GM12878 (cell line): ENCODE data around the gene PADI3. TPM values are rescaled to one million over a fixed set of nuclear protein-coding genes. Genes with fewer than 3 reads are reported as not detected.

ENCODE experiments used
- ATAC-seq: fragments of 200-7000 bp; cut with Tn5 transposase; 3 replicates; pipeline ENCODE4 v1.9.1; 2020; ENCODE audit warnings: mild to moderate bottlenecking, moderate library complexity
- BruUV-seq: library from RNA; stranded (reverse); fragments of 400-500 nt; replicated peaks from 2 replicates; lab custom pipeline; 2021; lab: Mats Ljungman, UMichigan
- CTCF ChIA-PET: fragments of 300-600 bp; sonication (Branson Sonifier 250); formaldehyde crosslinking; extraction: SDS; loops from one replicate; lab custom pipeline; 2021; ENCODE audit warnings: inconsistent platforms; lab: Yijun Ruan, JAX
- POLR2A ChIA-PET: fragments of 350-600 bp; formaldehyde crosslinking; extraction: SDS; loops from one replicate; lab custom pipeline; 2021; ENCODE audit warnings: inconsistent platforms; lab: Charles Lee
- RAD21 ChIA-PET: fragments of 300-600 bp; sonication (Branson Sonifier 250); formaldehyde crosslinking; loops from one replicate; lab custom pipeline; 2023; ENCODE audit warnings: antibody characterized with exemption; ENCODE audit not compliant: unreplicated experiment; lab: Charles Lee
- SMC1A ChIA-PET: fragments of 300-600 bp; sonication (Branson Sonifier 250); formaldehyde crosslinking; loops from one replicate; lab custom pipeline; 2023; ENCODE audit not compliant: unreplicated experiment, uncharacterized antibody; lab: Charles Lee
- DNase-seq: peaks from one replicate; pipeline ENCODE4 v3.0.0-alpha.2; 2011; ENCODE audit warnings: low read depth, low spot score
- FAIRE-seq: peaks from 3 replicates; lab custom pipeline; 2011; peaks lifted over from hg19 to GRCh38; lab: Jason Lieb, UNC
- H2AFZ ChIP-seq: 2 replicates; pipeline ENCODE4 v1.6.0; 2011; ENCODE audit warnings: low read depth, low read length, control low read depth; ENCODE audit not compliant: control insufficient read depth
- H3K27ac ChIP-seq: 2 replicates; pipeline ENCODE4 v1.5.1; 2011; ENCODE audit warnings: control low read depth; ENCODE audit not compliant: control insufficient read depth, insufficient read depth
- H3K27me3 ChIP-seq, 2 experiments: replicated peaks in 1 of 2; 2 replicates each; pipeline versions ENCODE4 v1.6.0 to v1.6.1; 2011; ENCODE audit warnings: low read length in 1 of 2; ENCODE audit not compliant: control insufficient read depth in 2 of 2, insufficient read depth in 2 of 2
- H3K36me3 ChIP-seq, 2 experiments: 2 replicates each; pipeline ENCODE4 v1.5.1; 2011; ENCODE audit warnings: low read length in 1 of 2; ENCODE audit not compliant: control insufficient read depth in 2 of 2, insufficient read depth in 2 of 2
- H3K4me1 ChIP-seq: 2 replicates; pipeline ENCODE4 v1.6.1; 2011; ENCODE audit warnings: mild to moderate bottlenecking, low read length, moderate library complexity, mixed read lengths; ENCODE audit not compliant: control insufficient read depth, insufficient read depth
- H3K4me2 ChIP-seq: 2 replicates; pipeline ENCODE4 v1.6.0; 2011; ENCODE audit warnings: control low read depth; ENCODE audit not compliant: control insufficient read depth, insufficient read depth
- H3K4me3 ChIP-seq: fragments of 200-600 bp; sonication (generic); 2 replicates; pipeline ENCODE4 v1.5.1; 2016
- H3K79me2 ChIP-seq: 2 replicates; pipeline ENCODE4 v1.6.0; 2011; ENCODE audit warnings: low read length; ENCODE audit not compliant: control insufficient read depth, insufficient read depth
- H3K9ac ChIP-seq: 2 replicates; pipeline ENCODE4 v1.8.0; 2011; ENCODE audit warnings: low read length, control low read depth, mixed read lengths; ENCODE audit not compliant: control insufficient read depth, insufficient read depth
- H3K9me3 ChIP-seq: replicated peaks from 3 replicates; pipeline ENCODE4 v1.5.1; 2011; ENCODE audit warnings: mild to moderate bottlenecking, low read length; ENCODE audit not compliant: control insufficient read depth, insufficient read depth
- H4K20me1 ChIP-seq: 2 replicates; pipeline ENCODE4 v1.6.0; 2011; ENCODE audit not compliant: control insufficient read depth, insufficient read depth
- EP300 ChIP-seq, 2 experiments: fragments of 150-350 bp in 1 of 2; IDR thresholded peaks; 2 replicates each; pipeline ENCODE4 v1.6.1; 2011 to 2012; ENCODE audit warnings: low read depth in 2 of 2, low read length in 2 of 2, borderline replicate concordance in 1 of 2, improper control_type of control experiment in 1 of 2, inconsistent platforms in 1 of 2; ENCODE audit not compliant: control insufficient read depth in 1 of 2
- EZH2 ChIP-seq: IDR thresholded peaks from 2 replicates; pipeline ENCODE4 v1.6.1; 2012; ENCODE audit warnings: low read depth, mild to moderate bottlenecking, control low read depth, inconsistent platforms, low read length, borderline replicate concordance; ENCODE audit not compliant: control insufficient read depth
- JUNB ChIP-seq: IDR thresholded peaks from 2 replicates; pipeline ENCODE4 v1.6.1; 2016; ENCODE audit warnings: antibody characterized with exemption, mild to moderate bottlenecking
- MEF2B ChIP-seq: fragments of 450-650 bp; IDR thresholded peaks from 2 replicates; pipeline ENCODE4 v1.6.1; 2018; ENCODE audit warnings: mild to moderate bottlenecking, moderate library complexity; ENCODE audit not compliant: partially characterized antibody, poor library complexity, severe bottlenecking
- RFX5 ChIP-seq: IDR thresholded peaks from 2 replicates; pipeline ENCODE4 v1.6.1; 2011; ENCODE audit warnings: low read depth, low read length, improper control_type of control experiment
- RUNX3 ChIP-seq: IDR thresholded peaks from 2 replicates; pipeline ENCODE4 v1.6.1; 2012; ENCODE audit warnings: low read length, inconsistent platforms
- SMC3 ChIP-seq: IDR thresholded peaks from 2 replicates; pipeline ENCODE4 v1.6.1; 2011; ENCODE audit warnings: low read length, improper control_type of control experiment, borderline replicate concordance
- SP1 ChIP-seq: IDR thresholded peaks from one replicate; pipeline ENCODE4 v1.6.1; 2011; ENCODE audit warnings: low read depth, low read length
- TCF7 ChIP-seq: IDR thresholded peaks from 2 replicates; pipeline ENCODE4 v1.6.1; 2014; ENCODE audit warnings: antibody characterized with exemption, borderline replicate concordance
- ZBTB11 ChIP-seq: fragments of 450-650 bp; formaldehyde crosslinking; IDR thresholded peaks from 2 replicates; pipeline ENCODE4 v1.5.0; 2022; ENCODE audit warnings: mild to moderate bottlenecking, missing genetic modification characterization
- WGBS: methylation state at CpG from one replicate; pipeline ENCODE4 v1.1.6; 2016; ENCODE audit warnings: low lambda C conversion rate; ENCODE audit not compliant: insufficient replicate concordance, insufficient coverage; ENCODE audit errors: missing lambda C conversion rate; 5-methylcytosine and 5-hydroxymethylcytosine counted together
- in situ Hi-C: fragments of 300-500 bp; cut with MboI; formaldehyde crosslinking; loops from 9 replicates; pipeline ENCODE4 v1.14.3; 2018; ENCODE audit warnings: mixed read lengths
- intact Hi-C: fragments of 100-400 bp; cut with micrococcal nuclease; formaldehyde crosslinking; loops from one replicate; pipeline ENCODE4 v1.14.2; 2022; ENCODE audit not compliant: unreplicated experiment
- polyA plus RNA-seq, 11 experiments: library from polyadenylated mRNA; depleted of rRNA in 4 of 11; unstranded in 6 of 11; stranded (reverse) in 5 of 11; fragments of >200 nt; fragmentation: Nextera tagmentation in 4 of 11; fragmentation: Illumina TruSeq in 1 of 11; extraction: Ambion mirVana in 4 of 11; extraction: Trizol in 1 of 11; gene quantifications; 1 replicate in 1 of 11; 2 replicates in 10 of 11; pipeline versions ENCODE4 v1.2.1 to v1.2.3, GENCODE V29; 2011 to 2016; ENCODE audit warnings: inconsistent platforms in 2 of 11, missing spikeins in 2 of 11, low read depth in 1 of 11
- total RNA-seq, 4 experiments: library from RNA; depleted of rRNA in 3 of 4; stranded (reverse); fragments of >200 nt in 3 of 4; fragmentation: Illumina TruSeq in 1 of 4; extraction: Trizol in 1 of 4; gene quantifications; 2 replicates each; pipeline versions ENCODE4 v1.2.1 to v1.2.3, GENCODE V29; 2013 to 2021

PADI3 gene
- total and polyA plus RNA-seq, 10 of the 15 experiments (the other 5 are each of a cell fraction or from before 2014, with no cell fraction given): 0.01 TPM; not detected in 9

GRCh38 chr1:17273096-17273495, 24.2 kb downstream of the PADI3 start:
- in situ Hi-C loops: no loop called here
- RAD21 ChIA-PET: interaction anchor here (0.7 to 1.6 kb wide), 4 partner anchors 131 to 215 kb away, joined by 3 read pairs; no protein-coding TSS in a partner anchor
- ATAC-seq: no peak

GRCh38 chr1:17274186-17275170, 25.6 kb downstream of the PADI3 start:
- ATAC-seq: peak; percentile 89
- BruUV-seq: no TSS peak
- H3K4me1 ChIP-seq: peaks cover 10% of the 10 kb centered on the region
- H2AFZ ChIP-seq: peak overlapping the region; percentile 14; the same call in 1 of the 2 replicates
- H3K27ac ChIP-seq: peak overlapping the region; percentile 32; the same call in 1 of the 2 replicates
- H3K4me3 ChIP-seq: peak overlapping the region; percentile 32; the same call in 1 of the 2 replicates
- intact Hi-C loops: loop anchor here (10.0 kb wide), 1 partner anchor 220 kb away; the partner anchor contains the start of gene SDHB
- H3K79me2 ChIP-seq: no peaks in the 10 kb centered on the region
- no peaks in the 10 kb centered on the region for H3K27me3 ChIP-seq
- H3K4me2 ChIP-seq: peak overlapping the region; percentile 58
- peak; percentile 87 for FAIRE-seq
- no peak overlapping the region for H3K9ac ChIP-seq
- DNase-seq: peak; percentile 11
- no peaks in the 10 kb centered on the region for H3K9me3 ChIP-seq
- WGBS: 27% methylated on average over 15 of the region's 15 CpGs
- in situ Hi-C loops: no loop called here
- CTCF ChIA-PET: interaction anchor here (0.7 to 3.1 kb wide), 17 partner anchors 11 to 216 kb away, joined by 3 to 13 read pairs (median 4); no protein-coding TSS in a partner anchor
- RAD21 ChIA-PET: interaction anchor here (0.9 to 1.9 kb wide), 4 partner anchors 37 to 216 kb away, joined by 3 to 6 read pairs (median 4); no protein-coding TSS in a partner anchor
- no peaks in the 10 kb centered on the region for H3K36me3 ChIP-seq
- SMC1A ChIA-PET: interaction anchor here (0.6 to 2.1 kb wide), 4 partner anchors 12 to 156 kb away, joined by 3 to 6 read pairs (median 4); no protein-coding TSS in a partner anchor
- no peaks in the 10 kb centered on the region for H4K20me1 ChIP-seq
- POLR2A ChIA-PET: no interaction called here
- TF ChIP-seq ZBTB11: no peak
- TF ChIP-seq SP1: no peak
- TF ChIP-seq RUNX3: peak; percentile 32; the same call in 1 of the 2 replicates
- no peak for TF ChIP-seq RFX5
- peak; percentile 54; the same call in 1 of the 2 replicates for TF ChIP-seq SMC3
- no peak for TF ChIP-seq MEF2B
- peak; percentile 22; the same call in 1 of the 2 replicates for TF ChIP-seq JUNB

More at GRCh38 chr1:17273096-17273495, 24.2 kb downstream of the PADI3 start:
- H3K36me3 ChIP-seq: no peaks in the 10 kb centered on the region
- H3K79me2 ChIP-seq: no peaks in the 10 kb centered on the region
- peaks cover 10% of the 10 kb centered on the region for H3K4me1 ChIP-seq
- no peak overlapping the region for H3K27ac ChIP-seq
- TF ChIP-seq EP300 (IDR thresholded peaks at IDR 0.05; ENCODE audit: borderline replicate concordance in 1 of 2, control insufficient read depth in 1 of 2, low read depth in 2 of 2, low read length in 2 of 2) (no peak), TCF7 (no peak), EZH2 (no peak)
- TF ChIP-seq, all 136 proteins: peak for 0
- Histone ChIP-seq H2AFZ (no peak overlapping the region), H3K27me3 (no peaks in the 10 kb centered on the region), H3K9me3 (no peaks in the 10 kb centered on the region), H3K9ac (no peak overlapping the region), H3K4me2 (no peak overlapping the region), H4K20me1 (no peaks in the 10 kb centered on the region), H3K4me3 (no peak overlapping the region)
- BruUV-seq: no TSS peak
- ChIA-PET POLR2A (no interaction called here), CTCF (interaction anchor here (0.9 to 3.1 kb wide), 8 partner anchors 10 to 151 kb away, joined by 3 to 13 read pairs (median 4); no protein-coding TSS in a partner anchor), SMC1A (interaction anchor here (1.7 to 2.1 kb wide), 3 partner anchors 10 to 148 kb away, joined by 4 to 6 read pairs (median 5); no protein-coding TSS in a partner anchor)
- intact Hi-C loops: loop anchor here (10.0 kb wide), 1 partner anchor 218 kb away; the partner anchor contains the start of gene SDHB
- DNase-seq (no peak), FAIRE-seq (no peak)
- 83% methylated on average over 13 of the region's 13 CpGs for WGBS
